Activated CD4-positive, CD25-positive, alpha-beta regulatory T cell treated with anti-CD3 and anti-CD28 coated beads, Interleukin-2, amount 50 U/mL, for 72 hours (primary cell): ENCODE data around the gene DHX30.
"Not testable (repeated sequence)": the region's sequence is repeated elsewhere in the genome, so short reads cannot be mapped to it uniquely, and the experiment has no call there.

Source experiments
- DNase-seq: peaks from one replicate; pipeline ENCODE4 v3.0.0; 2021

DHX30 gene

DNA sequence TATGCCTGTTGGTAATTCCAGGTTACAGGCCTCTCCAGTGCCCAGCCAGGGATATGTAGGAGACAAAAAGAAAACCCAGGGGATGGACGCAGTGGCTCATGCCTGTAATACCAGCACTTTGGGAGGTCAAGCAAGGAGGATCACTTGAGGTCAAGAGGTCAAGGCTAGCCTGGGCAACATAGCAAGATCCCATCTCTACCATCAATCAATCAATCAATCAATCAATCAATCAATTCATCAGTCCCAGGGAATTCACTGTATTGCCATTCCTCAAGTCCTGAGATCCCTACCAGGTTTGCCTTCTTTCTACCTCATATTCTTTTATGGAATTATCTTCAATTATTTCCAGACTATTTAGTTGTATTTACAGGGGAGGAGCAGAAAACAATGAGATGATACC lies 82.2 kb downstream of the DHX30 start:
- DNase-seq = no peak

DNA sequence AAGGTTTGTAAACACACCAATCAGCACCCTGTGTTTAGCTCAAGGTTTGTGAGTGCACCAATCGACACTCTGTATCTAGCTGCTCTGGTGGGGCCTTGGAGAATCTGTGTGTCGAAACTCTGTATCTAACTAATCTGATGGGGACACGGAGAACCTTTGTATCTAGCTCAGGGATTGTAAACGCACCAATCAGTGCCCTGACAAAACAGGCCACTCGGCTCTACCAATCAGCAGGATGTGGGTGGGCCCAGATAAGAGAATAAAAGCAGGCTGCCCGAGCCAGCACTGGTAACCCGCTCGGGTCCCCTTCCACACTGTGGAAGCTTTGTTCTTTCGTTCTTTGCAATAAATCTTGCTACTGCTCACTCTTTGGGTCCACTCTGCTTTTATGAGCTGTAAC lies 85.1 kb downstream of the DHX30 start:
- DNase-seq = not testable (repeated sequence)

DNA sequence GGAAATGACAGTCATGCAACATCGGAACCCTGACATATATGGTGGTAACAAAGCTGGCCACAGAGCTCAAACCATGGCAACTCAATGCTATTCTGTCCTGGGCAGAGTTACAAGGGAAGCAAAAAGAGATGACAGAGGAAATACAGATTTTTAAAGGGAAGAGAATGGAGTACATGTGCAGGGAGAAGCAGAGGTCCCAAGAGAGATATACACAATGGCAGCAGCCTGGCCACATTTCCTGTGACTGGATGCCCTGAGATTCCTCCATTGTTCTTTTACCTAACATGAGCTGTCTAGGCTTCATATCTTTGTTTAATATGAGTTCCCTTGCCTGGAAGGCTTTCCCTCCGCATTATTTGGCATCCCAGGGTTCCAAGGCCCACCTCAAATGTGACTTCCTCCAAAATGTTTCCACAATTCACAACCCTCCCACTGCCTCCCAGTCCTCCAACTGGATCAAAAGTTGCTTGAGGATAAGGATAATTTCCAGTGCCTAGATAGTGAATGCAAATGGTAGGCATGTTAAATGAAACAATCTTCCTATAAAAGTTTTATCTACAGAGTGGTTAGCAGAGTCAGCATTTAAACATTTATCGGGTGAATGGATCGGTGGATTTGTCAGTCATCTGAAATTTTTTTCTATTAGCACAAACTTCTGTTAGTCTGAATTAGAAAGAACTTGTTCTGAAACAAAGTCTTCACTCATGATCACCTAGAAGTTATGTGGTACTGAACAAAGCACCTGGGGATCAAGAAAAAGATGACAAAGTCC lies 86.2 kb downstream of the DHX30 start:
- no peak for DNase-seq

DNA sequence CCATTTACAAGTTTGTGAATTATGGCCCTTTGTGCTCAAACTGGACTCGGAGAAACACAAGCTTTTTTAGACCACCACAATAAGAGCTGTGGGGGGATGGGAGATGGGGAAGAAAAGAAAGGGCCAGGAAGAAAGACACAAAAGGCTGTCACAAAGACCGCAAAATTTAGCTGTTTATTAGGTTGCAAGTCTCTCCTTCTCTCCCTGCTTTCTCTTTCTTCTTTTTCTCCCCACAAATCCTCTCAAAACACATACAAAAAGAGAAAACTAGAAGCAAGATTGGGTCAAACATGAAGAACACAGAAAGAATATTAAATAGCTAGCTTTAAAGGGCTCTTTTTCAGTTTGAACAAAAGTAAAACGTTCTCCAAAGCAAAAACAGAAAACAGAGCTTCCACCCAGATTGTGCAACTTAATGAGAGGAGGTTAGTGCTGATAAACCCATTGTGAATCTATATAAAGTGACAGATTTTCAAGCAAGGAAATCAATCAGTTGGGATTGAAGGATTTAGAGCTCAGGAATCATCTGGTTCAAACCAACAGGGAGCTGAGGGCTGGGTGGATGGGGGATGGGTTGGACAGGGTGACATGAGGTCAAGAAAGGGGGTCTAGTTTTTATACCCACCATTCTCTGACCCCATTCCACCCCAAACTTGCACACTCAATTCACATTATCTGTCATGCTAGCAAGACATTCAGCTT lies 87.3 kb downstream of the DHX30 start:
- DNase-seq = no peak

DNA sequence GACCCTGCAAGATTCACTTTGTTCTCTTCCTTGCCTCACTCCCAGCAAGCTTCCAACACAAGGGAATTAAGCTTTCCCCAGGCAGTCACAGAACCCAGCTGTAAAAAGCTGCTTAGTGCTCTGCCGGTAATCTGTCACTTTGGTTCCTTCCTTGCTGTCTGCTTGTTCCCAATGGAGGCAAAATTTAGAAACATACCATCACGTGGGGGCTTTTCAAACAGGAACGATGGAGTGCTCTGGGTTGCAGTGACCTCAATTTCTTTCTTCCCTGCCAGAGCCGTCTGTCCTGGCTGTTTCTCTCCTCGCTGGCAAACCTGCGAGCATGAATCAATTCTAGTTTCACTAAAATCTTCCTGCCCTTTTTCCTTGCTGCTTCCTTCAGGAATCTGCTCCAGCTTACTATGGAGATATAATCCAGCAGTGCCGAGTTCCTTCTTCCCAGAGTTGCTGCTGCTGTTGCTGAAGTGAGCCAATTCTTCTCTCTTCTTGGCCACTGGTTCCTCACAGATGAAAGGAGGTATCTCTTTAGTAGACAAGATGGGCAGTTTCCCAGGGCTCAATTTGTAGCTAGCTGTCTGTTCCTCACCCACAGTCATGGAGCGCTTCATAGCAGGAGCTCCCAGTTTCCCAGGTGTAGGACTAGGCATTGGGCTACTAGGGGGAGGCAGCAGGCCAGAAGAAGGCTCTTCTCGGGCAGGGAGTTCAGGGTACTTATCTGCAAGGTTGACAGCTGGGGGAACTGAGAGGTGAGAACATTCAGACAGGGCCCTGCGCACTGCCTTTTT lies 88.1 kb downstream of the DHX30 start:
- no peak for DNase-seq

DNA sequence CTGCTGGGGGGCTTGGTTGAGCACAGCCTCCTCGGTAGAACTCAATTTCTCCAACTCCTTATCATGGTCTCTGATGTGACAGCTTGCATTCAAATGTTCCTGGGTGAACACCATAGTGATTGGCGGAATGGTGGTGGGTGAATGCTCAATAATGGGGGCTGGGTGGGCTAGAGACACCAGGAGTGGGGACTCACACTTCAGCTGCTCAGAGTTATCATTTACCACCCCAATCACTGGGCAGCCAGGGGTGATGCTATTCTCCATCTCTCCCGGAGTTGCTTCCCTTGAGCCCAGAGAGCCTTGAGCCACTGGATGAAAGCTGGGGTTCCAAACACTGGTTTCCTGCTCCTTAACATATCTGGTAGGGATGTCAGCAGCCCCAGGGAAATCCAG lies 88.7 kb downstream of the DHX30 start:
- no peak for DNase-seq

DNA sequence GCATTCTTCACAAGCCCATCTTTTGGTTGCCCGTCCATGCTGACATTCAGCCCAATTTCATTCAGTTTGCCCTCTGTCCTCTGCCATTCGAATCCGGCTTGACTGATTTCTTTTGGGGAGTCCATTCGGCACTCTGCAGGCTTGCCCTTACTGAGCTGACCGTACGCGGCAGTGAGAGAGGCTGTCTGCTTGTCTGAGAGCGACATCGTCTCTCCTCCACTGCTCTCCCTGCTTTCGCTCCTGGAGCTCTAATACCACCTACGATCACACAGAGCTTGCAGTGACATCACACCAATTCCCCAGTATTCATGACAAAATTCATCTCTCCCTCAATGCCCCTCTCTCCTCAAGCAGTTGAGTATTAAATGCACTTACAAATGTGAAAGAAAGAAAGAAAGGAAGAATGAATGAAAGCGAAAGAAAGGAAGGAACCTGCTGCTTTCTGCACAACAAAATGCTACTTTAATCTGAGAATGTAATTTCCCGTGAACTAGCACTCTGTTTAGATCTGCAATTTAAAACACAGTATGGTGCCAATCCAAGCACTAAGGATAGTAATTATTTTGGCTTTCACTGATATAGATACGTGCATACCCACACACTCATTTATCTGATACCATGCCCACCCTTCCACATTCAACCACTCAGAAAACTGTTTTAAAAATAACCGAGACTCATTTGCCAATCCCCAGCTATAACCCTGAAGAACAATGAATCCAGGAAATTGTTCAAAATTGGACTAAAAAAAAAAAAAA lies 89.5 kb downstream of the DHX30 start:
- DNase-seq = no peak

DNA sequence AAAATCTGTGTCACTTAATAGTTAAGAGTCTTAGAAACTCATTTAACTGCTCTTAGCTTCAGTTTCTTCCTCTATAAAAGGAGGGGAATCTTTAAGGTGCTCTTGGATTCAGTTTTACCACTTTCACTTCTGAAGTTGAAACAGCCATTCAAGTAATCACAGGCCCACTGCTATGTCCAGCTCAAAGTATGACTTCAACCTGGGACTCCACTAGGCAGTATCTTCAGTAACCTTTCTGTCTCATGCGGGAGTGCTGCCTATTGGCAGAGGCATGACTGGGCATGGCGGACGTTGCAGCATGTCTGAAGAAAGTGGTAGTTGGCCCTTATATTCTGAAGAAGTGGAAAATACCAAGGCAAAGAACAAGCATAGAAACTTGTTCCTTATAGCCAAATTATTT lies 92.3 kb downstream of the DHX30 start:
- no peak for DNase-seq

DNA sequence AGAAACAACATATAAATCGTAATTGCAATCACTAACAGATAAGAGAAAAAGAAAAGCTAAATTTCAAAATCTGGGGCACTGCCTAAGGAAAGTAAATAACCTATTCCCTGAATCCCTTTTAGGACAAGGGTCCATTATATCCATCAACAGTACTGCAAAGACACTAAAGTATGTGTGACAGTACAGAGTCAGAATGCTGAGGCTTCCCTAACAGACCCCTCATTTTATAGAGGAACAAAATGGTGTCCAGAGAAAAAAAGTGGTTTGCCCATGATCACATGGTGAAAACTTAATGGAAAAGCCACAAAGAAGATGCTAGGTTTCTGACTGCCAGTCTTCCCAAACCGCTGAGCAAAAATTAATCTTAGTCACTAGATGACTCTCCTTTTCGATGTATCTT lies 93.8 kb downstream of the DHX30 start:
- DNase-seq = no peak

DNA sequence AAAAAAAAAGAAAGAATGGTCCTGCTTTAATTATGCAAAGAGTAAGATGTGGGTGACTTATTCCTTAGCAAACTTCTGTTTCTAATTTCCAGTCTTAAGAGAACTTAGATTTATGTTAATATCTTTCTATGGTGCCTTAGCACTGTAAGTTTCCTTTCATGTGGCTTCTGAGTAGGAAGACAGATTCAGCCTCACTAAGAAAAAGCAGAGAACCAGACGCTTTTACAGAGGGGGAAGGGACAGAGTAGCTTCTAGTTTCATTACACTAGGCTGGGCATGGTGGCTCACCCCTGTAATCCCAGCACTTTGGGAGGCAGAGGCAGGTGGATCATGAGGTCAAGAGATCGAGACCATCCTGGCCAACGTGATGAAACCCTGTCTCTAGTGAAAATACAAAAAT lies 95.0 kb downstream of the DHX30 start:
- DNase-seq = no peak

DNA sequence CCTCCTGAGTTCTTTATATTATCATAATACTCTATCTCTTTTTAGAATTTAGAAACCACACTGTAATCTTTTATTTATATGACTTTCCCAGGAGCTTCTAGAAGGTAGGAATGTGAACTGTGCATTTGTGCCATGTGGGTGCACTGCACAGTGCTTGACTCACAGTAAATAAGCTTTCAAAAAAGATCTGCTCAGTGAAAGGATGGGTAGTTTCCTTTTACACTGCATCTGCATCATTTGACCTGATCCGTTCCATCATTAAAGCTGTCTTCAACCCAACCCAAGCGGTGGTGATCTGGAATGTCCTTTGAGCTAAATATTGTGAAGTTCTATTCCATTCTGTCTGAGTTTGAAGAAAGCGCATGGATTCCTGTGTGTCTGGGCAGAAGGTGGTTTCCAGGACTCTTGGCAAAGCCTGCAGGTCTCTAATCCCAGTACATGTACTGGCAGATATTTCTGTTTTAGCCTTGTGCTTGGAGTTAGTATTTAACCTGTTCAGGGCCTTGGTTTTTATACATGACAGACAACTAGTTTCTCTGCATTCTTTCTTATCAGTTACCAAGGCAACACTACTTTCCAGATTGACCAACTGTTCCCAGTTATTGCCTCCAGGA lies 96.7 kb downstream of the DHX30 start:
- no peak for DNase-seq
